A673 (cell line): ENCODE results near the gene RNASE9. TPM values are rescaled to one million over a fixed set of nuclear protein-coding genes. Genes with fewer than 3 reads are reported as not detected.
"Not testable (repeated sequence)": the region's sequence is repeated elsewhere in the genome, so short reads cannot be mapped to it uniquely, and the experiment has no call there.

Source experiments
- BruUV-seq: library from RNA; stranded (reverse); fragments of 400-500 nt; replicated peaks from 2 replicates; lab custom pipeline; 2021; lab: Mats Ljungman, UMichigan
- CTCF ChIA-PET: fragments of 300-600 bp; sonication (Branson Sonifier 250); formaldehyde crosslinking; loops from one replicate; lab custom pipeline; 2022; ENCODE audit warnings: antibody characterized with exemption; lab: Charles Lee
- POLR2A ChIA-PET: fragments of 300-600 bp; sonication (Branson Sonifier 250); formaldehyde crosslinking; loops from one replicate; lab custom pipeline; 2022; ENCODE audit warnings: antibody characterized with exemption; ENCODE audit not compliant: low non-redundant PET; lab: Charles Lee
- DNase-seq: peaks from one replicate; pipeline ENCODE4 v3.0.0-alpha.2; 2015; ENCODE audit warnings: low spot score
- H3K27ac ChIP-seq: fragments of 200-600 bp; sonication (generic); 2 replicates; pipeline ENCODE4 v1.5.1; 2016; ENCODE audit warnings: mixed run types, low read depth, mild to moderate bottlenecking, mixed read lengths, antibody characterized with exemption, low read length; ENCODE audit not compliant: poor library complexity, severe bottlenecking
- H3K27me3 ChIP-seq: fragments of 200-600 bp; sonication (generic); replicated peaks from 2 replicates; pipeline ENCODE4 v1.6.1; 2017; ENCODE audit warnings: mixed run types, low read depth, mild to moderate bottlenecking, mixed read lengths, antibody characterized with exemption, low read length; ENCODE audit not compliant: insufficient read depth, poor library complexity
- H3K36me3 ChIP-seq: fragments of 200-600 bp; sonication (generic); 2 replicates; pipeline ENCODE4 v1.6.1; 2016; ENCODE audit warnings: mixed run types, mild to moderate bottlenecking, mixed read lengths, antibody characterized with exemption, low read length; ENCODE audit not compliant: insufficient read depth, poor library complexity, severe bottlenecking
- H3K4me1 ChIP-seq: fragments of 200-600 bp; sonication (generic); 2 replicates; pipeline ENCODE4 v1.6.1; 2017; ENCODE audit warnings: mixed run types, mild to moderate bottlenecking, mixed read lengths, antibody characterized with exemption, low read length; ENCODE audit not compliant: insufficient read depth, poor library complexity, severe bottlenecking
- H3K4me3 ChIP-seq: fragments of 200-600 bp; sonication (generic); 2 replicates; pipeline ENCODE4 v1.5.1; 2016; ENCODE audit warnings: low read depth, mixed run types, mild to moderate bottlenecking, mixed read lengths, low read length; ENCODE audit not compliant: poor library complexity, severe bottlenecking
- H3K9me3 ChIP-seq: fragments of 200-600 bp; sonication (generic); 2 replicates; pipeline ENCODE4 v1.6.1; 2016; ENCODE audit warnings: mixed run types, low read depth, mild to moderate bottlenecking, mixed read lengths, antibody characterized with exemption, low read length; ENCODE audit not compliant: poor library complexity, severe bottlenecking
- CTCF ChIP-seq: fragments of 300-800, 200-600 bp; sonication (generic); conservative IDR thresholded peaks from 2 replicates; pipeline ENCODE4 v1.5.1; 2017; ENCODE audit warnings: low read depth, mild to moderate bottlenecking, antibody characterized with exemption, low read length, moderate library complexity, mixed read lengths
- EZH2 ChIP-seq: fragments of 200-600 bp; sonication (generic); IDR thresholded peaks from 2 replicates; pipeline ENCODE4 v1.6.1; 2017; ENCODE audit warnings: borderline replicate concordance, low read depth, mild to moderate bottlenecking, mixed read lengths, antibody characterized with exemption, low read length; ENCODE audit not compliant: poor library complexity, severe bottlenecking
- intact Hi-C: fragments of 100-400 bp; cut with micrococcal nuclease; formaldehyde crosslinking; loops from one replicate; pipeline ENCODE4 v1.10.0; 2022; ENCODE audit not compliant: unreplicated experiment
- total RNA-seq: library from RNA; stranded (reverse); gene quantifications from 2 replicates; pipeline ENCODE4 v1.2.3, GENCODE V29; 2021

The RNASE9 gene
- total RNA-seq, 1 experiment from 2014 or later = not detected

- TF ChIP-seq CTCF (no peak), EZH2 (no peak)
- ChIA-PET CTCF (no interaction called here), POLR2A (no interaction called here)
- intact Hi-C loops = no loop called here
- BruUV-seq = no TSS peak
- Histone ChIP-seq H3K27me3 (no peaks in the 10 kb centered on the region), H3K36me3 (no peaks in the 10 kb centered on the region), H3K4me3 (no peak overlapping the region), H3K4me1 (no peaks in the 10 kb centered on the region), H3K9me3 (no peaks in the 10 kb centered on the region), H3K27ac (no peak overlapping the region)
- no peak for DNase-seq
Measured at GRCh38 chr14:20601522-20601921, 40.7 kb upstream of the RNASE9 start.

GRCh38 chr14:20597108-20597507, 36.3 kb upstream of the RNASE9 start:
- Histone ChIP-seq H3K27me3 (no peaks in the 10 kb centered on the region), H3K36me3 (no peaks in the 10 kb centered on the region), H3K4me1 (no peaks in the 10 kb centered on the region), H3K27ac (no peak overlapping the region), H3K4me3 (no peak overlapping the region), H3K9me3 (no peaks in the 10 kb centered on the region)
- CTCF ChIA-PET = no interaction called here
- intact Hi-C loops = no loop called here
- no peak for TF ChIP-seq EZH2
- TF ChIP-seq CTCF = no peak
- no TSS peak for BruUV-seq
- POLR2A ChIA-PET = no interaction called here
- no peak for DNase-seq

DNA sequence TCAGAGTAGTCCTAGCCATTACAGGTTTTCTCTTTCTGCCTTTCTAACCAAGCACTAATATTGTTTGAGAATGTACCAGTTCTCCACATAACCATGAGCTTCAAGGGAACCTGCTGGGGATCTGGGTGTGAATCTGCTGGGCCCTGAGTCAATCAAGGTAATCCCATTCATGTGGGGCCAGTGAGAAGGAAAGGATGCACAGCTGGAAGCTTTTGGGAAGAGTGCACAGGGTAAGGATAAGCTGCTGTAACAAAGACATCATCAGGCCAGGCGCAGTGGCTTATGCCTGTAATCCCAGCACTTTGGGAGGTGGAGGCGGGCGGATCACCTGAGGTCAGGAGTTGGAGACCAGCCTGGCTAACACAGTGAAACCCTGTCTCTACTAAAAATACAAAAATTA, 34.9 kb upstream of the RNASE9 start:
- H3K36me3 ChIP-seq, POLR2A ChIA-PET, H3K4me1 ChIP-seq, H3K9me3 ChIP-seq, H3K27ac ChIP-seq, H3K4me3 ChIP-seq, intact Hi-C loops, CTCF ChIA-PET, BruUV-seq, DNase-seq, H3K27me3 ChIP-seq: not testable (repeated sequence)

DNA sequence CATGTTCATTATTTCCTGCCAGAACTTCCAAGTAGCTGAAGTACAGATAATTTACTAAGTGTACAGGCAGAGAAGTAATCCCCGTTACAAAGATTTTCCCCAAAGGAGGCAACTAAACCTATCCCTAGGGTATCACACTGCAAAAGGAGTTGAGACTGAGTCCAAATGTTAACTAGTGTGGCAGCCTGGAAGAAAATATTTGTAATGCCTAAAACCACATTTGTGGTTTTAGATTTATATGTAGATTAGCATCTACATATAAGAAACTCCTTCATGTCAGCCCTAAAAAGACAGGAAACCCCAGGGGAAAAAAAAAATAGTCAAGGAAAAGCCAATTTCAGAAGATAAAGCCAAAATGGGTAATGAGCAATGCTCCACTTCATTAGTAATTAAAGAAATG, 31.7 kb upstream of the RNASE9 start:
- BruUV-seq = no TSS peak
- H3K9me3 ChIP-seq = no peaks in the 10 kb centered on the region
- H3K27me3 ChIP-seq = no peaks in the 10 kb centered on the region
- intact Hi-C loops = no loop called here
- no peaks in the 10 kb centered on the region for H3K4me1 ChIP-seq
- no peaks in the 10 kb centered on the region for H3K36me3 ChIP-seq
- peak; percentile 11 for DNase-seq
- H3K4me3 ChIP-seq = no peak overlapping the region
- H3K27ac ChIP-seq = no peak overlapping the region
- CTCF ChIA-PET = no interaction called here
- TF ChIP-seq CTCF (no peak), EZH2 (no peak)
- POLR2A ChIA-PET = no interaction called here
